ENCODE measurements around the gene RPL27.
"Not testable (repeated sequence)": the region's sequence is repeated elsewhere in the genome, so short reads cannot be mapped to it uniquely, and the experiment has no call there.

The RPL27 gene

GRCh38 chr17:42979511-42980273 is 18.5 kb upstream of the RPL27 start, which contains the start of gene PTGES3L:
Gene PTGES3L (minus strand): TSS chr17:42980080. CDS start chr17:42980053, 27 bp downstream.
- Histone ChIP-seq H3K27me3 (ENCODE audit: control insufficient read depth in 1 of 2, insufficient read depth in 2 of 2, low read length in 2 of 2) (no peaks in the 10 kb centered on the region), H3K9me3 (ENCODE audit: low read length) (no peaks in the 10 kb centered on the region), H3K4me3 (ENCODE audit: low read depth in 1 of 2, low read length in 2 of 2) (peak within 1 kb of the TSS; percentile 85 to 88), H3K36me3 (ENCODE audit: insufficient read depth, low read length) (no peaks in the 10 kb centered on the region), H3K4me1 (ENCODE audit: insufficient read depth, low read length) (peaks cover 29% of the 10 kb centered on the region), H3K27ac (ENCODE audit: low read depth, low read length) (peak within 1 kb of the TSS; percentile 98), H3K9ac (ENCODE audit: low read length) (peak within 1 kb of the TSS; percentile 44)

- peak within 1 kb of the TSS; percentile 44 for H3K9ac ChIP-seq (ENCODE audit: low read length)
- no peaks in the 10 kb centered on the region for H3K9me3 ChIP-seq (ENCODE audit: low read length)
- H3K4me1 ChIP-seq (ENCODE audit: insufficient read depth, low read length): peaks cover 29% of the 10 kb centered on the region
- H3K36me3 ChIP-seq (ENCODE audit: insufficient read depth, low read length): peaks cover 5% of the 10 kb centered on the region
- H3K4me3 ChIP-seq (ENCODE audit: low read depth in 1 of 2, low read length in 2 of 2): peak within 1 kb of the TSS; percentile 85 to 88
- H3K27ac ChIP-seq (ENCODE audit: low read depth, low read length): peak within 1 kb of the TSS; percentile 98
- H3K27me3 ChIP-seq (ENCODE audit: control insufficient read depth in 1 of 2, insufficient read depth in 2 of 2, low read length in 2 of 2): no peaks in the 10 kb centered on the region
Measured at GRCh38 chr17:42980274-42980765, 17.9 kb upstream of the RPL27 start, which contains the start of gene RUNDC1. Gene RUNDC1 (plus strand): TSS chr17:42980565. CDS start chr17:42980577, 12 bp downstream.

DNA sequence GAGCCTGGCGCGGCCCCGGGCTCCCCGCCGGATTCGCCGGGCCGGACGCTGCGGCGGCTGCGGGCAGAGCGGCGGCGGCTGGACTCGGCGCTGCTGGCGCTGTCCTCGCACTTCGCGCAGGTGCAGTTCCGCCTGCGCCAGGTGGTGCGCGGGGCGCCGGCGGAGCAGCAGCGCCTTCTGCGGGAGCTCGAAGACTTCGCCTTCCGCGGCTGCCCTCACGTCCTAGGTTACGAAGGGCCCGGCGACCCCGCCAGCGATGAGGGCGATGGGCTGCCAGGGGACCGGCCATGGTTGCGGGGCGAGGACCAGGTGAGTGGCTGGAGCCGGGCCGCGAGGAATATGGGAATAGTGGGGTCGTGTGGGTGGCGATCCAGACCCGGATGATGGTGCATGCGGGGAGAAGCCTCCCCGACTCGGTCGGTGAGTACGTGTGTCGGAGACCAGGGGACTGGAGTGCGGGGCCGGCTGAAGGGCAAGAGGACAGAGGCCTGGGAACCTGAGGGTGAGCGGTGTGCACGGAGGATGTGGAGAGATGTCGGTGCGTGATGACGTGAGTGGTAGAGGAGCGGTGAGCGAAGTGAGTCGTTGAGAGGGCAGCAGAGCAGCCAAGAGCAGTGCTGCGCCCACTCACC is 17.3 kb upstream of the RPL27 start:
- Histone ChIP-seq H3K27me3 (ENCODE audit: control insufficient read depth in 1 of 2, insufficient read depth in 2 of 2, low read length in 2 of 2) (no peaks in the 10 kb centered on the region), H3K4me3 (ENCODE audit: low read depth in 1 of 2, low read length in 2 of 2) (peak overlapping the region; percentile 85 to 88), H3K9ac (ENCODE audit: low read length) (peak overlapping the region; percentile 21), H3K27ac (ENCODE audit: low read depth, low read length) (peak overlapping the region; percentile 98), H3K4me1 (ENCODE audit: insufficient read depth, low read length) (peaks cover 29% of the 10 kb centered on the region), H3K36me3 (ENCODE audit: insufficient read depth, low read length) (peaks cover 5% of the 10 kb centered on the region), H3K9me3 (ENCODE audit: low read length) (no peaks in the 10 kb centered on the region)

GRCh38 chr17:42982266-42982665 is 16.0 kb upstream of the RPL27 start:
- Histone ChIP-seq H3K36me3 (ENCODE audit: insufficient read depth, low read length) (peaks cover 12% of the 10 kb centered on the region), H3K4me3 (ENCODE audit: low read depth in 1 of 2, low read length in 2 of 2) (no peak overlapping the region), H3K27ac (ENCODE audit: low read depth, low read length) (no peak overlapping the region), H3K27me3 (ENCODE audit: control insufficient read depth in 1 of 2, insufficient read depth in 2 of 2, low read length in 2 of 2) (no peaks in the 10 kb centered on the region), H3K9ac (ENCODE audit: low read length) (no peak overlapping the region), H3K9me3 (ENCODE audit: low read length) (no peaks in the 10 kb centered on the region), H3K4me1 (ENCODE audit: insufficient read depth, low read length) (peaks cover 29% of the 10 kb centered on the region)

GRCh38 chr17:42985225-42985624 is 13.0 kb upstream of the RPL27 start:
- peaks cover 16% of the 10 kb centered on the region for H3K4me1 ChIP-seq (ENCODE audit: insufficient read depth, low read length)
- H3K36me3 ChIP-seq (ENCODE audit: insufficient read depth, low read length): peaks cover 41% of the 10 kb centered on the region
- no peak overlapping the region for H3K27ac ChIP-seq (ENCODE audit: low read depth, low read length)
- H3K9me3 ChIP-seq (ENCODE audit: low read length): no peaks in the 10 kb centered on the region
- H3K4me3 ChIP-seq (ENCODE audit: low read depth in 1 of 2, low read length in 2 of 2): no peak overlapping the region
- H3K27me3 ChIP-seq (ENCODE audit: control insufficient read depth in 1 of 2, insufficient read depth in 2 of 2, low read length in 2 of 2): no peaks in the 10 kb centered on the region
- H3K9ac ChIP-seq (ENCODE audit: low read length): no peak overlapping the region

DNA sequence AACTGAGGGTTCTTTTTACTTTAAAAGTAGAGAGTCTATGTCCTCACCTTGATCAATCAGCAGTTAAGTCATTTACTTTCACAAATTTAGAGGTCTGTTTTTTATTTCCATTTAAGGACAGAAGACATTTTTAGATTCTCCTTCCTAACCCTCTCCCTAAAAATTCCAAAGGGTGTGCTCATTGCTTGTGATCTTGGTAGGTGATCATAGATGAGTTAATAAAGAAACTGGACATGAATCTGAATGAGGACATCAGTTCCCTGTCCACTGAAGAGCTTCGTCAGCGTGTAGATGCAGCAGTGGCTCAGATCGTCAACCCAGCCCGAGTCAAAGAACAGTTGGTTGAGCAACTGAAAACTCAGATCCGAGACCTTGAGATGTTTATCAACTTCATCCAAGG is 9.1 kb upstream of the RPL27 start:
- H3K27ac ChIP-seq (ENCODE audit: low read depth, low read length): no peak overlapping the region
- H3K4me3 ChIP-seq (ENCODE audit: low read depth in 1 of 2, low read length in 2 of 2): no peak overlapping the region
- no peaks in the 10 kb centered on the region for H3K9me3 ChIP-seq (ENCODE audit: low read length)
- H3K4me1 ChIP-seq (ENCODE audit: insufficient read depth, low read length): no peaks in the 10 kb centered on the region
- H3K27me3 ChIP-seq (ENCODE audit: control insufficient read depth in 1 of 2, insufficient read depth in 2 of 2, low read length in 2 of 2): no peaks in the 10 kb centered on the region
- H3K9ac ChIP-seq (ENCODE audit: low read length): no peak overlapping the region
- H3K36me3 ChIP-seq (ENCODE audit: insufficient read depth, low read length): peaks cover 66% of the 10 kb centered on the region

GRCh38 chr17:42989726-42990652 is 8.2 kb upstream of the RPL27 start:
- Histone ChIP-seq H3K36me3 (ENCODE audit: insufficient read depth, low read length) (peaks cover 64% of the 10 kb centered on the region), H3K9me3 (ENCODE audit: low read length) (no peaks in the 10 kb centered on the region), H3K27me3 (ENCODE audit: control insufficient read depth in 1 of 2, insufficient read depth in 2 of 2, low read length in 2 of 2) (no peaks in the 10 kb centered on the region), H3K9ac (ENCODE audit: low read length) (no peak overlapping the region), H3K4me3 (ENCODE audit: low read depth in 1 of 2, low read length in 2 of 2) (no peak overlapping the region), H3K4me1 (ENCODE audit: insufficient read depth, low read length) (no peaks in the 10 kb centered on the region), H3K27ac (ENCODE audit: low read depth, low read length) (no peak overlapping the region)

- no peaks in the 10 kb centered on the region for H3K27me3 ChIP-seq (ENCODE audit: control insufficient read depth in 1 of 2, insufficient read depth in 2 of 2, low read length in 2 of 2)
- no peak overlapping the region for H3K27ac ChIP-seq (ENCODE audit: low read depth, low read length)
- H3K9me3 ChIP-seq (ENCODE audit: low read length): no peaks in the 10 kb centered on the region
- H3K4me3 ChIP-seq (ENCODE audit: low read depth in 1 of 2, low read length in 2 of 2): no peak overlapping the region
- H3K9ac ChIP-seq (ENCODE audit: low read length): no peak overlapping the region
- no peaks in the 10 kb centered on the region for H3K4me1 ChIP-seq (ENCODE audit: insufficient read depth, low read length)
- peaks cover 62% of the 10 kb centered on the region for H3K36me3 ChIP-seq (ENCODE audit: insufficient read depth, low read length)
Measured at GRCh38 chr17:42991471-42991870, 6.7 kb upstream of the RPL27 start.

DNA sequence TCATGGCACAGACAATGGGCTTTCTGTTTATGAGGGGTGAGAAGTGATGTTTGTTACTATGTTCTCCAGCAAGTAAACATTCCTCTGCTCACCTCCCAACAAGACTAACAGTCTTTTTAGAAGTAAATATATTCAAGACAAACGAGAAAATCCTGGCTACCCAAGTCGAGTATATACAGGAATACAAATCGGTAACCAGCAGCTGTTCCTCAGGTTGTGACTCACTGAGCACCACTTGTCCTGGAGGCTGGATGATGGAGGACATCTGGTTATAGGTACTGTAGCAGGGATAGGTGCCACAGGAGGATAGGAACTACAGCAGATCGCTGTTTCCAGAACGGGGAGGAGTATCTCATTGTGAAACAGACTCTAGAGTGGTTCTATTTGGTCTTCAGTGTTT is 5.3 kb upstream of the RPL27 start:
- H3K27me3 ChIP-seq (ENCODE audit: control insufficient read depth in 1 of 2, insufficient read depth in 2 of 2, low read length in 2 of 2): no peaks in the 10 kb centered on the region
- no peak overlapping the region for H3K4me3 ChIP-seq (ENCODE audit: low read depth in 1 of 2, low read length in 2 of 2)
- peaks cover 49% of the 10 kb centered on the region for H3K36me3 ChIP-seq (ENCODE audit: insufficient read depth, low read length)
- peaks cover 10% of the 10 kb centered on the region for H3K4me1 ChIP-seq (ENCODE audit: insufficient read depth, low read length)
- no peak overlapping the region for H3K27ac ChIP-seq (ENCODE audit: low read depth, low read length)
- no peak overlapping the region for H3K9ac ChIP-seq (ENCODE audit: low read length)
- H3K9me3 ChIP-seq (ENCODE audit: low read length): no peaks in the 10 kb centered on the region

DNA sequence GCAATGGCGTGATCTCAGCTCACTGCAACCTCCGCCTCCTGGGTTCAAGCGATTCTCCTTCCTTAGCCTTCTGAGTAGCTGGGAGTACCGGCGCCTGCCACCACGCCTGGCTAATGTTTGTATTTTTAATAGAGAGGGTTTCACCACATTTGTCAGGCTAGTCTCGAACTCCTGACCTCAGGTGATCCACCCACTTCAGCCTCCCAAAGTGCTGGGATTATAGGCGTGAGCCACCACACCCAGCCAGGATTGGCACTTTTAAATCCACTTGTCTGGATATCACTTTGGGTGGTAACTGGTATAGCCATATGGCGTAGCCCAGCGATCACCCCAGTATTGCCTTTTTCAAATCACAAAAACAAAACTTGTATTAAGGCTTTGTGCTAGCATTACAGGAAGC is 4.3 kb upstream of the RPL27 start:
- not testable (repeated sequence) for H3K27me3 ChIP-seq (ENCODE audit: control insufficient read depth in 1 of 2, insufficient read depth in 2 of 2, low read length in 2 of 2); H3K9me3 ChIP-seq (ENCODE audit: low read length); H3K4me3 ChIP-seq (ENCODE audit: low read depth in 1 of 2, low read length in 2 of 2); H3K27ac ChIP-seq (ENCODE audit: low read depth, low read length); H3K9ac ChIP-seq (ENCODE audit: low read length)
- Histone ChIP-seq H3K4me1 (ENCODE audit: insufficient read depth, low read length) (peaks cover 11% of the 10 kb centered on the region), H3K36me3 (ENCODE audit: insufficient read depth, low read length) (peaks cover 39% of the 10 kb centered on the region)
